ENCODE results near the gene GPLD1.

DNA sequence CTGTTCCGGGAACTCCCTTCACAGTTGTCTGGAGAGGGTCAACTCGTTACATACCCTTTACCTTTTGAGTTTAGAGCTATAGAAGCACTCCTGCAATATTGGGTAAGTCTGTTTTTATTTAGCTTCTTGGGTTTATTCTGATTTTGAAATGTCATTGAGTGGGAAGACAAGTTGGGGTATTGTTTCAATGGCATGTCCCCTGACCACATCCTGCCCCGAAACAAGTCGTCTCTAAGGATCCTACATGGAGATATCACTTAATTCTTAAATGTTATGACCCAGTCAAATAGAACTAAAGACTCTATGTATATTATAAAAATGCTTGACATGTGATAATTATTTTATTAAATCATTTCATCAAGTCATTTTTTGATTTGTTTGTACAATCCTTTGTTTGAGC is 77.1 kb downstream of the GPLD1 start:
- TF ChIP-seq, protein P1, sequence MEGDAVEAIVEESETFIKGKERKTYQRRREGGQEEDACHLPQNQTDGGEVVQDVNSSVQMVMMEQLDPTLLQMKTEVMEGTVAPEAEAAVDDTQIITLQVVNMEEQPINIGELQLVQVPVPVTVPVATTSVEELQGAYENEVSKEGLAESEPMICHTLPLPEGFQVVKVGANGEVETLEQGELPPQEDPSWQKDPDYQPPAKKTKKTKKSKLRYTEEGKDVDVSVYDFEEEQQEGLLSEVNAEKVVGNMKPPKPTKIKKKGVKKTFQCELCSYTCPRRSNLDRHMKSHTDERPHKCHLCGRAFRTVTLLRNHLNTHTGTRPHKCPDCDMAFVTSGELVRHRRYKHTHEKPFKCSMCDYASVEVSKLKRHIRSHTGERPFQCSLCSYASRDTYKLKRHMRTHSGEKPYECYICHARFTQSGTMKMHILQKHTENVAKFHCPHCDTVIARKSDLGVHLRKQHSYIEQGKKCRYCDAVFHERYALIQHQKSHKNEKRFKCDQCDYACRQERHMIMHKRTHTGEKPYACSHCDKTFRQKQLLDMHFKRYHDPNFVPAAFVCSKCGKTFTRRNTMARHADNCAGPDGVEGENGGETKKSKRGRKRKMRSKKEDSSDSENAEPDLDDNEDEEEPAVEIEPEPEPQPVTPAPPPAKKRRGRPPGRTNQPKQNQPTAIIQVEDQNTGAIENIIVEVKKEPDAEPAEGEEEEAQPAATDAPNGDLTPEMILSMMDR (IDR thresholded peaks at IDR 0.05): no peak
- TF ChIP-seq POLR2A (IDR thresholded peaks at IDR 0.05) (no peak), POLR2AphosphoS5 (IDR thresholded peaks at IDR 0.05; ENCODE audit: insufficient read depth in 1 of 2, low read depth in 1 of 2) (no peak)

Data from vagina (tissue), 2 donors.